H1 (cell line): ENCODE results near the gene IPO7. TPM values are rescaled to one million over a fixed set of nuclear protein-coding genes. Genes with fewer than 3 reads are reported as not detected.

ENCODE experiments used
- CTCF ChIA-PET: fragments of 300-600 bp; sonication (Branson Sonifier 250); formaldehyde crosslinking; loops from one replicate; lab custom pipeline; 2021; ENCODE audit not compliant: partially characterized antibody; lab: Charles Lee
- POLR2A ChIA-PET: fragments of 300-600 bp; sonication (Branson Sonifier 250); formaldehyde crosslinking; loops from one replicate; lab custom pipeline; 2021; ENCODE audit warnings: inconsistent platforms; ENCODE audit not compliant: partially characterized antibody; lab: Charles Lee
- DNase-seq, 2 experiments: peaks; one replicate each; pipeline versions ENCODE4 v3.0.0 to v3.0.0-alpha.2; 2010 to 2022; ENCODE audit warnings: low spot score in 2 of 2, low read depth in 1 of 2, mixed read lengths in 1 of 2
- FAIRE-seq: peaks from 2 replicates; lab custom pipeline; 2011; peaks lifted over from hg19 to GRCh38; lab: Jason Lieb, UNC
- H2AFZ ChIP-seq: 2 replicates; pipeline ENCODE4 v1.8.1; 2012; ENCODE audit warnings: low read length, inconsistent platforms
- H2AK5ac ChIP-seq: 2 replicates; pipeline ENCODE4 v1.6.1; 2013; ENCODE audit warnings: low read depth, low read length
- H2BK120ac ChIP-seq: replicated peaks from 2 replicates; pipeline ENCODE3; 2013; ENCODE audit warnings: low read depth, low read length, inconsistent platforms
- H2BK12ac ChIP-seq: 2 replicates; pipeline ENCODE4 v1.6.1; 2013; ENCODE audit warnings: low read depth, low read length
- H2BK15ac ChIP-seq: 2 replicates; pipeline ENCODE4 v1.6.1; 2013; ENCODE audit warnings: low read length
- H2BK20ac ChIP-seq: 2 replicates; pipeline ENCODE4 v1.6.1; 2013; ENCODE audit warnings: low read length
- H2BK5ac ChIP-seq: 2 replicates; pipeline ENCODE4 v1.6.1; 2013; ENCODE audit warnings: low read depth, low read length
- H3K14ac ChIP-seq: 2 replicates; pipeline ENCODE4 v1.6.1; 2013; ENCODE audit warnings: inconsistent platforms; ENCODE audit not compliant: insufficient read length
- H3K18ac ChIP-seq: 2 replicates; pipeline ENCODE4 v1.6.1; 2013; ENCODE audit warnings: low read length; ENCODE audit errors: extremely low read depth
- H3K23ac ChIP-seq: 2 replicates; pipeline ENCODE4 v1.6.1; 2013; ENCODE audit warnings: inconsistent platforms; ENCODE audit not compliant: insufficient read length
- H3K23me2 ChIP-seq: 2 replicates; pipeline ENCODE4 v1.6.1; 2013; ENCODE audit warnings: low read depth, low read length
- H3K27ac ChIP-seq: 2 replicates; pipeline ENCODE4 v1.6.1; 2011; ENCODE audit warnings: low read depth, low read length, inconsistent platforms
- H3K27me3 ChIP-seq, 4 experiments: replicated peaks in 1 of 4; 1 replicate in 1 of 4; 2 replicates in 3 of 4; pipeline versions ENCODE4 v1.6.1 to v1.8.1; 2011 to 2013; ENCODE audit warnings: low read length in 3 of 4, mild to moderate bottlenecking in 3 of 4, inconsistent platforms in 2 of 4, mixed read lengths in 2 of 4, moderate library complexity in 1 of 4; ENCODE audit not compliant: control insufficient read depth in 3 of 4, insufficient read depth in 3 of 4; ENCODE audit errors: extremely low read depth in 1 of 4
- H3K36me3 ChIP-seq, 4 experiments: 2 replicates each; pipeline versions ENCODE4 v1.6.1 to v1.8.1; 2011 to 2013; ENCODE audit warnings: mild to moderate bottlenecking in 4 of 4, low read length in 3 of 4, moderate library complexity in 2 of 4, control low read depth in 1 of 4, inconsistent platforms in 1 of 4; ENCODE audit not compliant: insufficient read depth in 4 of 4, control insufficient read depth in 2 of 4
- H3K4ac ChIP-seq: replicated peaks from 2 replicates; pipeline ENCODE3; 2013; ENCODE audit warnings: low read length, low read depth, mixed read lengths, inconsistent platforms; ENCODE audit not compliant: insufficient read length
- H3K4me1 ChIP-seq, 4 experiments: replicated peaks in 1 of 4; 1 replicate in 1 of 4; 2 replicates in 3 of 4; pipeline versions ENCODE4 v1.6.1 to v1.8.1; 2011 to 2013; ENCODE audit warnings: low read length in 3 of 4, inconsistent platforms in 2 of 4, mixed read lengths in 1 of 4; ENCODE audit not compliant: insufficient read depth in 4 of 4, control insufficient read depth in 3 of 4
- H3K4me2 ChIP-seq, 2 experiments: 2 replicates each; pipeline versions ENCODE4 v1.6.1 to v1.8.1; 2011 to 2013; ENCODE audit warnings: low read depth in 2 of 2, low read length in 2 of 2, control low read depth in 1 of 2, inconsistent platforms in 1 of 2, mild to moderate bottlenecking in 1 of 2; ENCODE audit not compliant: insufficient read depth in 1 of 2
- H3K4me3 ChIP-seq, 4 experiments: fragments of 200-600, 300-600 bp in 1 of 4; sonication (generic), shearing (Covaris generic), sonication (Bioruptor Twin) in 1 of 4; 2 replicates each; pipeline versions ENCODE4 v1.5.1 to v1.8.1; 2011 to 2016; ENCODE audit warnings: low read length in 4 of 4, low read depth in 3 of 4, control low read depth in 2 of 4, inconsistent platforms in 2 of 4, mild to moderate bottlenecking in 2 of 4, mixed read lengths in 1 of 4, moderate library complexity in 1 of 4; ENCODE audit not compliant: insufficient read depth in 2 of 4; ENCODE audit errors: extremely low read depth in 1 of 4
- H3K56ac ChIP-seq: replicated peaks from 2 replicates; pipeline ENCODE3; 2013; ENCODE audit warnings: low read depth, mild to moderate bottlenecking, mixed read lengths, low read length, inconsistent platforms; ENCODE audit not compliant: insufficient read length
- H3K79me1 ChIP-seq: 2 replicates; pipeline ENCODE4 v1.6.1; 2013; ENCODE audit warnings: low read depth, low read length, control low read depth
- H3K79me2 ChIP-seq, 2 experiments: 2 replicates each; pipeline versions ENCODE4 v1.6.1 to v1.8.1; 2012 to 2013; ENCODE audit warnings: low read length in 2 of 2, mild to moderate bottlenecking in 2 of 2, inconsistent platforms in 1 of 2; ENCODE audit not compliant: insufficient read depth in 2 of 2, control insufficient read depth in 1 of 2
- H3K9ac ChIP-seq, 4 experiments: replicated peaks in 1 of 4; 1 replicate in 1 of 4; 2 replicates in 3 of 4; pipeline versions ENCODE4 v1.6.1 to v1.8.1; 2011 to 2013; ENCODE audit warnings: low read depth in 3 of 4, low read length in 3 of 4, control low read depth in 2 of 4, mild to moderate bottlenecking in 2 of 4, moderate library complexity in 2 of 4, inconsistent platforms in 1 of 4; ENCODE audit errors: extremely low read depth in 1 of 4
- H3K9me3 ChIP-seq, 2 experiments: 2 replicates each; pipeline versions ENCODE4 v1.6.1 to v1.8.1; 2012 to 2013; ENCODE audit warnings: mild to moderate bottlenecking in 2 of 2, moderate library complexity in 2 of 2, control low read depth in 1 of 2, inconsistent platforms in 1 of 2, low read depth in 1 of 2, low read length in 1 of 2, mixed read lengths in 1 of 2; ENCODE audit not compliant: insufficient read depth in 2 of 2
- H4K20me1 ChIP-seq, 2 experiments: replicated peaks in 1 of 2; 2 replicates each; pipeline versions ENCODE3 to v1.8.1; 2011 to 2013; ENCODE audit warnings: inconsistent platforms in 2 of 2, low read length in 2 of 2, mild to moderate bottlenecking in 1 of 2; ENCODE audit not compliant: insufficient read depth in 2 of 2, control insufficient read depth in 1 of 2
- H4K5ac ChIP-seq: 2 replicates; pipeline ENCODE4 v1.6.1; 2013; ENCODE audit warnings: low read length, low read depth, mixed read lengths, inconsistent platforms; ENCODE audit not compliant: insufficient read length
- H4K8ac ChIP-seq: 2 replicates; pipeline ENCODE4 v1.8.0; 2013; ENCODE audit warnings: mild to moderate bottlenecking, moderate library complexity, low read length, inconsistent platforms; ENCODE audit not compliant: insufficient read depth; ENCODE audit errors: extremely low read depth
- H4K91ac ChIP-seq: replicated peaks from 2 replicates; pipeline ENCODE3; 2013; ENCODE audit warnings: low read length, mixed read lengths, inconsistent platforms; ENCODE audit not compliant: insufficient read length
- CBX5 ChIP-seq: fragments of 300-800, 300-1000 bp; sonication (generic); IDR thresholded peaks from 2 replicates; pipeline ENCODE4 v1.7.1; 2016; ENCODE audit warnings: antibody characterized with exemption, low read length, low read depth
- CHD2 ChIP-seq: IDR thresholded peaks from 2 replicates; pipeline ENCODE4 v1.6.1; 2012; ENCODE audit warnings: low read length, improper control_type of control experiment
- POLR2A ChIP-seq, 2 experiments: IDR thresholded peaks; 1 replicate in 1 of 2; 2 replicates in 1 of 2; pipeline ENCODE4 v1.6.1; 2011; ENCODE audit warnings: low read depth in 2 of 2, low read length in 2 of 2, mild to moderate bottlenecking in 2 of 2; ENCODE audit errors: control extremely low read depth in 1 of 2
- POLR2AphosphoS5 ChIP-seq: IDR thresholded peaks from 2 replicates; pipeline ENCODE4 v1.6.1; 2011; ENCODE audit warnings: low read depth, low read length
- RBBP5 ChIP-seq: IDR thresholded peaks from 2 replicates; pipeline ENCODE4 v1.7.1; 2012; ENCODE audit warnings: low read depth, mild to moderate bottlenecking, inconsistent platforms, low read length, moderate library complexity, borderline replicate concordance
- SIX5 ChIP-seq: IDR thresholded peaks from 2 replicates; pipeline ENCODE4 v1.6.1; 2011; ENCODE audit warnings: mild to moderate bottlenecking, low read depth, low read length
- WGBS, 2 experiments: shearing (Covaris generic) in 1 of 2; methylation state at CpG; one replicate each; pipeline versions ENCODE4 v1.1.6 to v1.1.7; 2013 to 2015; ENCODE audit warnings: low lambda C conversion rate in 2 of 2, mixed read lengths in 2 of 2, inconsistent platforms in 1 of 2, low coverage in 1 of 2, missing lambda C conversion rate in 1 of 2; ENCODE audit not compliant: insufficient replicate concordance in 2 of 2, insufficient coverage in 1 of 2, insufficient read length in 1 of 2; ENCODE audit errors: extremely low coverage in 1 of 2, missing lambda C conversion rate in 1 of 2; 5-methylcytosine and 5-hydroxymethylcytosine counted together
- polyA plus RNA-seq, 7 experiments: library from polyadenylated mRNA; depleted of rRNA in 3 of 7; stranded (reverse) in 5 of 7; unstranded in 2 of 7; fragments of >200 nt in 5 of 7; fragments of 200-250 nt in 2 of 7; gene quantifications; 1 replicate in 5 of 7; 2 replicates in 1 of 7; 4 replicates in 1 of 7; pipeline versions ENCODE4 v1.2.1 to v1.2.3, GENCODE V29; 2011 to 2013; ENCODE audit warnings: missing spikeins in 2 of 7, mixed read lengths in 2 of 7
- total RNA-seq: library from RNA; stranded (reverse); fragmentation: NEBNext Ultra II Directional; extraction: Animal tissue kit (Norgen Biotek cat#: 25700); gene quantifications from 2 replicates; pipeline ENCODE4 v1.2.1, GENCODE V29; 2021

Gene IPO7
- total and polyA plus RNA-seq, 2 of the 8 experiments (the other 6 are each of a cell fraction or from before 2014, with no cell fraction given): 45.9 to 259 TPM

DNA sequence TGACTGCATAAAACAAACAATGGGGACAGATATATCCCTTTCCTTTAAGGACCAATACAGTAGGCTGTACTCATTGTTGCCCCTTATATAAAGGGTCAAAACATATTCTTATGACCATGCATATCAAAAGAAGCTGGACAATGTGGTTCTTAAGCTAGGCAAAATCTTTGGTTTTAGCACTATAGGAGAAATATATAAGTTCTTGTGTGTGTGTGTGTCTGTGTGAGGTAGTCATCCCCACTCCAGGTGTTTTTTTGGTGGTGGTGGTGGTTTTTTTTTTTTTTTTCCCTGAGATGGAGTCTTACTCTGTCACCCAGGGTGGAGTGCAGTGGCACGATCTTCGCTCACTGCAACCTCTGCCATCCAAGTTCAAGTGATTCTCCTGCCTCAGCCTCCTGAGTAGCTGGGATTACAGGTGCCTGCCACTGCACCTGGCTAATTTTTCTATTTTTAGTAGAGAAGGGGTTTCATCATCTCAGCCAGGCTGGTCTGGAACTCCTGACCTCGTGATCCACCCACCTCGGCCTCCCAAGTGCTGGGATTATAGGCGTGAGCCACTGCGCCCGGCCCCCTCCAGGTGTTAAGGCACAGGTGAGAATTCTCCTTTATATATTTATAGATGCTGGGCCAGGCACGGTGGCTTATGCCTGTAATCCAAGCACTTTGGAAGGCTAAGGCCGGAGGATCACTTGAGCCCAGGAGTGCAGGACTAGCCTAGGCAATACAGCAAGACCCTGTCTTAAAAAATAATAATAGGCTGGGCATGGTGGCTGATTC, 64.3 kb downstream of the IPO7 start:
- H3K36me3 ChIP-seq: peaks cover 3 to 30% (median 13%) of the 10 kb centered on the region in 4 experiments; a peak in 6 of 8 replicates
- no peak overlapping the region for H3K4me2 ChIP-seq
- no peak overlapping the region for H3K56ac ChIP-seq
- H4K20me1 ChIP-seq: no peaks in the 10 kb centered on the region
- no peak overlapping the region for H3K4ac ChIP-seq
- ChIA-PET POLR2A (interaction anchor here (0.6 to 6.5 kb wide), 9 partner anchors 9 to 186 kb away, joined by 3 to 78 read pairs (median 4); partner anchors contain the start of gene ZNF143), CTCF (no interaction called here)
- H4K8ac ChIP-seq: no peak overlapping the region
- H2BK15ac ChIP-seq: no peak overlapping the region
- FAIRE-seq: no peak
- no peak overlapping the region for H2BK20ac ChIP-seq
- TF ChIP-seq POLR2AphosphoS5 (peak; percentile 48; the same call in 1 of the 2 replicates), RBBP5 (no peak), SIX5 (no peak), CBX5 (no peak), CHD2 (no peak), POLR2A (IDR thresholded peaks at IDR 0.05; ENCODE audit: control extremely low read depth in 1 of 2, low read depth in 2 of 2, low read length in 2 of 2) (0 out of 3 replicates have a peak, but pooled peaks of 1 of the 2 experiments have one; percentile 9)
- H2BK120ac ChIP-seq: no peak overlapping the region
- no peak overlapping the region for H4K91ac ChIP-seq
- no peaks in the 10 kb centered on the region for H3K79me2 ChIP-seq
- H2AFZ ChIP-seq: no peak overlapping the region
- no peak overlapping the region for H4K5ac ChIP-seq
- H3K23ac ChIP-seq: no peak overlapping the region
- no peaks in the 10 kb centered on the region for H3K23me2 ChIP-seq
- H2BK12ac ChIP-seq: no peak overlapping the region
- peaks cover 7 to 9% of the 10 kb centered on the region in 2 experiments; a peak in 3 of 4 replicates for H3K9me3 ChIP-seq
- H3K27ac ChIP-seq: no peak overlapping the region
- H2AK5ac ChIP-seq: no peak overlapping the region
- no peak overlapping the region for H3K18ac ChIP-seq
- 98% methylated on average over 7 of the region's 9 CpGs; no CpG with 5 or more reads in 1 of the 2 experiments for WGBS, 2 experiments
- H3K4me1 ChIP-seq: no peaks in the 10 kb centered on the region
- H3K4me3 ChIP-seq: no peak overlapping the region
- no peak overlapping the region for H3K9ac ChIP-seq
- no peak overlapping the region for H3K14ac ChIP-seq
- no peaks in the 10 kb centered on the region for H3K27me3 ChIP-seq
- DNase-seq: peak in 1 of 2 experiments; percentile 47
- H2BK5ac ChIP-seq: no peak overlapping the region
- H3K79me1 ChIP-seq: no peaks in the 10 kb centered on the region
